ENCODE results near the gene PACSIN3. TPM values are rescaled to one million over a fixed set of nuclear protein-coding genes. Genes with fewer than 3 reads are reported as not detected.

The PACSIN3 gene
- total RNA-seq, 2 experiments from 2014 or later, result 0.64 to 2.2 TPM

DNA sequence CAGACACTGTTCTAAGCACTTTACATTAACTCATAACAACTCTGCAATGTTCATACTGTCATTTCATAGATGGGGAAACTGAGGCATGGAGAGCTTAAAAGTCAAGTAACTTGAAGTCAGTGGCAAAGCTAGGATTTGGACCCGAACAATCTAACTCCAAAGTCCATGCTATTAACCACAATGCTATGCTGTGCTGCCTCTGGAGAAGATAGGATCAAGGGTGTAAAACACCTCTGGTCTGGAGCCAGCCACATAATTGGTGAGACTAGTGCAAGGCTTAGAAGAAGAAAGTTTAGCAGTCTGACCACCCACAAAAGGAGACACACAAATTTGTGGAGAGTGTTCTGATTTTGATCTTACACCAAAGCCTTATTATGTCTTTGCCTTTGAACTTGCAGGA is 53.3 kb downstream of the PACSIN3 start:
- Mint-ChIP-seq H3K9me3 (ENCODE audit: low read depth) (no peaks in the 10 kb centered on the region), H3K36me3 (no peaks in the 10 kb centered on the region), H3K4me1 (peaks cover 3% of the 10 kb centered on the region), H3K27ac (no peak overlapping the region), H3K4me3 (no peak overlapping the region), H3K27me3 (no peaks in the 10 kb centered on the region)
- CTCF ChIA-PET, result interaction anchor here (0.9 to 1.1 kb wide), 2 partner anchors 20 to 52 kb away, joined by 3 read pairs; no protein-coding TSS in a partner anchor
- DNase-seq (no peak), ATAC-seq (no peak)

DNA sequence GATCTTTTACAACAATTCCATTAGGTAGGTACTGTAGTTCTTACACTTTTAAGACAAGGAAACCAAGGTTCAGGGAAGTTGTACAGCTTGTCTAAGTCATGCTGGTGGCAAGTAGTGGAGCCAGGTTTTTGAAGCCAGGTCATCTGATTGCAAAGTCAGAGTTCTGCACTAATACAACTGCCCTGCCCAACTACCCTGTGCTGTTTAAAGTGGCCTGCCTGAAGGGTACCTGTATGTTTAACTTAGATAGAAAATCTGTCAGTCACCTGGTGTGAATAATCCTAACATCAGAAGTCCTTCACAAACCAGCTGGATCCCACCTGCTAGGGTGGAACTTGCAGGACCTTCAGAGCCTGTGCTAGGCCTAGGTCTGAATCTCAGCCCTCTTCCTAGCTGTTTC is 53.7 kb downstream of the PACSIN3 start:
- ATAC-seq, result no peak
- no peak overlapping the region for H3K4me3 Mint-ChIP-seq
- no peaks in the 10 kb centered on the region for H3K36me3 Mint-ChIP-seq
- DNase-seq, result no peak
- no peaks in the 10 kb centered on the region for H3K27me3 Mint-ChIP-seq
- CTCF ChIA-PET, result interaction anchor here (0.9 kb wide), 1 partner anchor 52 kb away, joined by 3 read pairs; no protein-coding TSS in a partner anchor
- no peak overlapping the region for H3K27ac Mint-ChIP-seq
- H3K4me1 Mint-ChIP-seq, result peaks cover 3% of the 10 kb centered on the region
- H3K9me3 Mint-ChIP-seq (ENCODE audit: low read depth), result no peaks in the 10 kb centered on the region

DNA sequence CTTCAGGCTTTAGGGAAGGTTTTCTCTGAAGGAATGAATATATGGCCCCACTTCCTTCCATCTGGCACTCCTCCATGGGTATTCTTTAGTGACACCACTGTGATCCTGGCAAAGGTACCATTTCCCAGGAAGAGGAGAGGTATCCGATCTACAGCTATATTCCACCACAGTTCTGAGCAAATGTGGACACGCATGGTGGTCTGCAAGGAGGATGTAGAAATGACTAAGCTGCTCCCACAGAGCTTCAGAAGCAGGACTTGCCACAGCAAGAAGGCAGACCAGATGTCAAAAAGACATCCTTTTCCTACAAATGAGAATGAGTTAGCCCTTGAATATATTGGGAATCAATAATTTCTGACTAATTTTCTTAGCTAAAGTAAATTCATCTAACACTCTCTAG is 55.1 kb downstream of the PACSIN3 start:
- no peak overlapping the region for H3K4me3 Mint-ChIP-seq
- H3K36me3 Mint-ChIP-seq, result no peaks in the 10 kb centered on the region
- no peaks in the 10 kb centered on the region for H3K9me3 Mint-ChIP-seq (ENCODE audit: low read depth)
- no peak for ATAC-seq
- H3K4me1 Mint-ChIP-seq, result peaks cover 3% of the 10 kb centered on the region
- no peak for DNase-seq
- no peaks in the 10 kb centered on the region for H3K27me3 Mint-ChIP-seq
- H3K27ac Mint-ChIP-seq, result no peak overlapping the region
- CTCF ChIA-PET, result interaction anchor here (0.7 to 1.2 kb wide), 2 partner anchors 22 to 150 kb away, joined by 3 to 4 read pairs; no protein-coding TSS in a partner anchor

DNA sequence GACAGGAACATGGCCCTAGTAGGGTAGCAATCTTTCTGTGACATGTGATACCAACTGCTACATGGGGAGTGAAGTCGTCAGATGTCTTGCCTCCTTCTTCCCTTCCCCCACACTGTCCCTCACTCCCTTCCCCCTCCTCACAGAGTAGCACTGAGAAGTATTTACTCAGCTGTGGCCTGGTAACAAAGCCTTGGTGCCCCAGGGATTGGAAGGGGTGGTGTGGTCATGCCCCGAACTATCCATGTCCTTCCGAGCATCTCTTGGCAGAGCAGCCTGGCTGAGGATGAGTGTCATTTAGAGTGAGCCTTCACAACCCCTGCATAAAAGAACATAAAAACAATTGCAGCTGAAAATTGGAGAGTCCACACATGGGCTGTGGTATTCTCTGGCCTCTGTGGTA is 55.7 kb downstream of the PACSIN3 start:
- no peaks in the 10 kb centered on the region for H3K36me3 Mint-ChIP-seq
- peaks cover 3% of the 10 kb centered on the region for H3K4me1 Mint-ChIP-seq
- CTCF ChIA-PET, result interaction anchor here (1.2 kb wide), 1 partner anchor 22 kb away, joined by 4 read pairs; no protein-coding TSS in a partner anchor
- DNase-seq (no peak), ATAC-seq (no peak)
- H3K27ac Mint-ChIP-seq, result no peak overlapping the region
- no peaks in the 10 kb centered on the region for H3K9me3 Mint-ChIP-seq (ENCODE audit: low read depth)
- no peak overlapping the region for H3K4me3 Mint-ChIP-seq
- no peaks in the 10 kb centered on the region for H3K27me3 Mint-ChIP-seq

Small RNA genes within 50 kb of the gene (microRNA-seq; reads per million reads assigned to microRNA genes)
- not detected for gene MIR6745

Other genes starting within 250 kb of the PACSIN3 start
- gene CSTPP1, start 249.7 kb downstream of the PACSIN3 start, total RNA-seq, result 10 to 100 TPM; 14.5 to 18.2 TPM
- 100 to 1,000 TPM; 103 TPM for gene ARFGAP2, start 9.6 kb downstream of the PACSIN3 start, total RNA-seq
- 100 to 1,000 TPM; 155 to 216 TPM for gene DDB2, start 28.5 kb upstream of the PACSIN3 start, total RNA-seq
- 10 to 100 TPM; 26.0 to 29.7 TPM for gene ACP2, start 62.4 kb upstream of the PACSIN3 start, total RNA-seq
- gene NR1H3, start 71.6 kb upstream of the PACSIN3 start, total RNA-seq, result 10 to 100 TPM in 1 of 2 experiments, 1 to 10 TPM in 1; 7.5 to 10.2 TPM
- 10 to 100 TPM; 88.5 to 91.2 TPM for gene MADD, start 83.7 kb upstream of the PACSIN3 start, total RNA-seq
- not detected for gene MYBPC3, start 166.3 kb upstream of the PACSIN3 start, total RNA-seq
- gene SPI1, start 192.1 kb upstream of the PACSIN3 start, total RNA-seq, result not detected
- gene SLC39A13, start 222.2 kb upstream of the PACSIN3 start, total RNA-seq, result 10 to 100 TPM; 18.2 to 22.1 TPM
- gene PSMC3, start 240.0 kb upstream of the PACSIN3 start, total RNA-seq, result 100 to 1,000 TPM; 150 to 164 TPM